ENCODE data around the gene MLC1. TPM values are rescaled to one million over a fixed set of nuclear protein-coding genes. Genes with fewer than 3 reads are reported as not detected.
A peak's percentile ranks its signal among the peaks of the same experiment; 100 is the strongest.

MLC1 gene
- total RNA-seq, 1 donor from 2014 or later: not detected

GRCh38 chr22:50084614-50085021 lies 608 bp downstream of the MLC1 start:
- no peak for DNase-seq (ENCODE audit: low spot score, unreplicated experiment)
- H3K9me3 Mint-ChIP-seq (ENCODE audit: low read depth): peaks cover 3% of the 10 kb centered on the region
- no peak for TF ChIP-seq CTCF (IDR thresholded peaks at IDR 0.05; ENCODE audit: unreplicated experiment)

GRCh38 chr22:50084080-50084477 lies 1.1 kb downstream of the MLC1 start:
- no peak overlapping the region for H3K27ac Mint-ChIP-seq
- H3K36me3 Mint-ChIP-seq (ENCODE audit: insufficient read depth): no peaks in the 10 kb centered on the region
- H3K4me1 Mint-ChIP-seq (ENCODE audit: low read depth): peaks cover 5% of the 10 kb centered on the region
- H3K27me3 Mint-ChIP-seq: peaks cover 14% of the 10 kb centered on the region
- no peak for DNase-seq (ENCODE audit: low spot score, unreplicated experiment)
- peaks cover under 1% of the 10 kb centered on the region for H3K9me3 Mint-ChIP-seq (ENCODE audit: low read depth)
- no peak for TF ChIP-seq CTCF (IDR thresholded peaks at IDR 0.05; ENCODE audit: unreplicated experiment)
- no peak overlapping the region for H3K4me3 Mint-ChIP-seq (ENCODE audit: low read depth)

More at GRCh38 chr22:50084614-50085021, 608 bp downstream of the MLC1 start:
- peaks cover 5% of the 10 kb centered on the region for H3K4me1 Mint-ChIP-seq (ENCODE audit: low read depth)
- no peak overlapping the region for H3K27ac Mint-ChIP-seq
- no peak overlapping the region for H3K4me3 Mint-ChIP-seq (ENCODE audit: low read depth)
- peaks cover 18% of the 10 kb centered on the region for H3K27me3 Mint-ChIP-seq
- no peaks in the 10 kb centered on the region for H3K36me3 Mint-ChIP-seq (ENCODE audit: insufficient read depth)

- Mint-ChIP-seq H3K4me1 (ENCODE audit: low read depth) (peaks cover 5% of the 10 kb centered on the region), H3K36me3 (ENCODE audit: insufficient read depth) (no peaks in the 10 kb centered on the region), H3K9me3 (ENCODE audit: low read depth) (no peaks in the 10 kb centered on the region), H3K27me3 (peaks cover 14% of the 10 kb centered on the region), H3K4me3 (ENCODE audit: low read depth) (no peak overlapping the region), H3K27ac (no peak overlapping the region)
- DNase-seq (ENCODE audit: low spot score, unreplicated experiment): no peak
- TF ChIP-seq CTCF (IDR thresholded peaks at IDR 0.05; ENCODE audit: unreplicated experiment): no peak
Measured at GRCh38 chr22:50083462-50084079, 1.7 kb downstream of the MLC1 start.

GRCh38 chr22:50082961-50083461 lies 2.2 kb downstream of the MLC1 start:
- peak overlapping the region; percentile 5 for H3K27ac Mint-ChIP-seq
- peaks cover 5% of the 10 kb centered on the region for H3K4me1 Mint-ChIP-seq (ENCODE audit: low read depth)
- DNase-seq (ENCODE audit: low spot score, unreplicated experiment): no peak
- H3K9me3 Mint-ChIP-seq (ENCODE audit: low read depth): no peaks in the 10 kb centered on the region
- no peak overlapping the region for H3K4me3 Mint-ChIP-seq (ENCODE audit: low read depth)
- no peak for TF ChIP-seq CTCF (IDR thresholded peaks at IDR 0.05; ENCODE audit: unreplicated experiment)
- no peaks in the 10 kb centered on the region for H3K36me3 Mint-ChIP-seq (ENCODE audit: insufficient read depth)
- peaks cover 14% of the 10 kb centered on the region for H3K27me3 Mint-ChIP-seq

- no peak for TF ChIP-seq CTCF (IDR thresholded peaks at IDR 0.05; ENCODE audit: unreplicated experiment)
- DNase-seq (ENCODE audit: low spot score, unreplicated experiment): no peak
- H3K4me3 Mint-ChIP-seq (ENCODE audit: low read depth): no peak overlapping the region
- peaks cover 5% of the 10 kb centered on the region for H3K4me1 Mint-ChIP-seq (ENCODE audit: low read depth)
- no peaks in the 10 kb centered on the region for H3K36me3 Mint-ChIP-seq (ENCODE audit: insufficient read depth)
- no peaks in the 10 kb centered on the region for H3K9me3 Mint-ChIP-seq (ENCODE audit: low read depth)
- no peak overlapping the region for H3K27ac Mint-ChIP-seq
- H3K27me3 Mint-ChIP-seq: peaks cover 11% of the 10 kb centered on the region
Measured at GRCh38 chr22:50082197-50082715, 3.0 kb downstream of the MLC1 start.
